Stomach (tissue), 9 donors: ENCODE results near the gene SH3YL1. TPM values are rescaled to one million over a fixed set of nuclear protein-coding genes. Genes with fewer than 3 reads are reported as not detected.

Source experiments
- DNase-seq, 2 donors: peaks; one replicate each; pipeline versions ENCODE4 v3.0.0 to v3.0.0-alpha.2; 2013 to 2019
- H3K27ac ChIP-seq, 5 donors: fragments of 200-600 bp in 4 of 5; sonication (generic) in 4 of 5; one replicate each; pipeline ENCODE4 v1.5.1; 2013 to 2019; ENCODE audit warnings: mild to moderate bottlenecking in 1 of 5, moderate library complexity in 1 of 5
- H3K27me3 ChIP-seq, 3 donors: fragments of 200-600 bp; sonication (generic); one replicate each; pipeline ENCODE4 v1.5.1; 2017 to 2019; ENCODE audit warnings: mixed run types in 1 of 3
- H3K36me3 ChIP-seq, 4 donors: fragments of 200-600 bp; sonication (generic); 1 replicate in 3 of 4; 2 replicates in 1 of 4; pipeline ENCODE4 v1.5.1; 2016 to 2019
- H3K4me1 ChIP-seq, 4 donors: fragments of 200-600 bp; sonication (generic); one replicate each; pipeline ENCODE4 v1.5.1; 2016 to 2019
- H3K4me3 ChIP-seq, 4 donors: fragments of 200-600 bp; sonication (generic) in 3 of 4; one replicate each; pipeline ENCODE4 v1.5.1; 2016 to 2019; ENCODE audit warnings: mild to moderate bottlenecking in 1 of 4
- H3K9me3 ChIP-seq, 4 donors: fragments of 200-600 bp; sonication (generic); one replicate each; pipeline ENCODE4 v1.5.1; 2016 to 2019
- CTCF ChIP-seq, 7 experiments: fragments of 450-650 bp in 4 of 7; fragments of 200-600 bp in 3 of 7; sonication (generic) in 3 of 7; IDR thresholded peaks; one replicate each; pipeline ENCODE4 v1.5.1; 2016 to 2019; ENCODE audit warnings: antibody characterized with exemption in 7 of 7, control low read depth in 2 of 7, mild to moderate bottlenecking in 1 of 7
- EP300 ChIP-seq: sonication (generic); formaldehyde crosslinking; IDR thresholded peaks from one replicate; pipeline ENCODE4 v1.6.1; 2017; ENCODE audit warnings: antibody characterized with exemption
- POLR2A ChIP-seq, 4 donors: fragments of 450-650 bp; IDR thresholded peaks; one replicate each; pipeline ENCODE4 v1.6.1; 2016; ENCODE audit warnings: antibody characterized with exemption in 4 of 4, control low read depth in 2 of 4, mild to moderate bottlenecking in 1 of 4, moderate library complexity in 1 of 4
- POLR2AphosphoS5 ChIP-seq, 3 donors: sonication (generic); formaldehyde crosslinking; IDR thresholded peaks; one replicate each; pipeline ENCODE4 v1.6.1; 2016; ENCODE audit warnings: antibody characterized with exemption in 3 of 3
- WGBS, 5 donors: extraction: QIAGEN DNeasy Blood & Tissue Kit in 3 of 5; methylation state at CpG; one replicate each; pipeline versions ENCODE4 v1.1.5 to v1.1.7; 2013 to 2018; 5-methylcytosine and 5-hydroxymethylcytosine counted together
- intact Hi-C: fragments of 100-400 bp; cut with DNase I; formaldehyde crosslinking; loops from one replicate; pipeline ENCODE4 v1.15.1; 2023; ENCODE audit warnings: low total_unique reads
- polyA plus RNA-seq, 3 donors: library from polyadenylated mRNA; stranded (reverse); fragments of 200-250 nt; gene quantifications; one replicate each; pipeline ENCODE4 v1.2.3, GENCODE V29; 2013
- total RNA-seq, 5 donors: library from RNA; depleted of rRNA; stranded (reverse); fragments of >200 nt; gene quantifications; one replicate each; pipeline versions ENCODE4 v1.1.0 to v1.2.3, GENCODE V29; 2014 to 2016
- donor health status: healthy with polysubstance abuse.
- donor health status: Bipolar disorder and iron deficiency.
- donor health status: healthy.

Gene SH3YL1
- total and polyA plus RNA-seq, 8 donors = 45.5 to 230 (median 143) TPM

- Histone ChIP-seq H3K4me1 (peaks cover 12 to 66% (median 43%) of the 10 kb centered on the region in 4 donors), H3K4me3 (no peak overlapping the region), H3K27ac (no peak overlapping the region), H3K27me3 (no peaks in the 10 kb centered on the region), H3K36me3 (peaks cover 0 to 46% (median 32%) of the 10 kb centered on the region in 4 donors), H3K9me3 (no peaks in the 10 kb centered on the region)
- intact Hi-C loops = no loop called here
- no peak for DNase-seq
- no peak for TF ChIP-seq POLR2AphosphoS5 (IDR thresholded peaks at IDR 0.05)
- TF ChIP-seq POLR2A (IDR thresholded peaks at IDR 0.05) = no peak
- TF ChIP-seq CTCF (IDR thresholded peaks at IDR 0.05) = no peak
- TF ChIP-seq EP300 = no peak
- 95 to 98% (median 96%) methylated on average over 4 of the region's 4 CpGs for WGBS, 5 donors
Measured at GRCh38 chr2:270861-271260, 7.0 kb upstream of the SH3YL1 start.

GRCh38 chr2:269356-270030 is 5.7 kb upstream of the SH3YL1 start:
- H3K36me3 ChIP-seq = peaks cover 0 to 35% (median 22%) of the 10 kb centered on the region in 4 donors
- DNase-seq = no peak
- no peak overlapping the region for H3K4me3 ChIP-seq
- no peaks in the 10 kb centered on the region for H3K9me3 ChIP-seq
- 55 to 70% (median 59%) methylated on average over 4 of the region's 4 CpGs for WGBS, 5 donors
- H3K27me3 ChIP-seq = no peaks in the 10 kb centered on the region
- peaks cover 17 to 74% (median 50%) of the 10 kb centered on the region in 4 donors for H3K4me1 ChIP-seq
- TF ChIP-seq CTCF (IDR thresholded peaks at IDR 0.05) (no peak), POLR2AphosphoS5 (IDR thresholded peaks at IDR 0.05) (no peak), POLR2A (IDR thresholded peaks at IDR 0.05) (no peak), EP300 (no peak)
- intact Hi-C loops = no loop called here
- H3K27ac ChIP-seq = no peak overlapping the region

GRCh38 chr2:268323-268722 is 4.5 kb upstream of the SH3YL1 start:
- DNase-seq = no peak
- TF ChIP-seq EP300 (no peak), POLR2A (IDR thresholded peaks at IDR 0.05) (no peak), CTCF (IDR thresholded peaks at IDR 0.05) (no peak), POLR2AphosphoS5 (IDR thresholded peaks at IDR 0.05) (no peak)
- Histone ChIP-seq H3K27me3 (no peaks in the 10 kb centered on the region), H3K4me1 (peaks cover 21 to 81% (median 57%) of the 10 kb centered on the region in 4 donors), H3K36me3 (peaks cover 0 to 25% (median 16%) of the 10 kb centered on the region in 4 donors), H3K27ac (no peak overlapping the region), H3K4me3 (no peak overlapping the region), H3K9me3 (no peaks in the 10 kb centered on the region)
- intact Hi-C loops = no loop called here

- intact Hi-C loops = no loop called here
- TF ChIP-seq POLR2A (IDR thresholded peaks at IDR 0.05) (peak in 2 of 4 donors; percentile 88), POLR2AphosphoS5 (IDR thresholded peaks at IDR 0.05) (peak; percentile 94 to 98 (median 96)), EP300 (no peak)
- H3K27ac ChIP-seq = peak within 1 kb of the TSS; percentile 92 to 97 (median 95)
- 0 to 1% (median 0%) methylated on average over 49 to 72 of the region's 73 CpGs for WGBS, 5 donors
- H3K4me3 ChIP-seq = peak within 1 kb of the TSS; percentile 61 to 93 (median 78)
- no peaks in the 10 kb centered on the region for H3K27me3 ChIP-seq
- H3K36me3 ChIP-seq = peaks cover 0 to 6% (median 2%) of the 10 kb centered on the region in 4 donors
- H3K9me3 ChIP-seq = no peaks in the 10 kb centered on the region
- peak; percentile 99 for DNase-seq
- peaks cover 39 to 80% (median 69%) of the 10 kb centered on the region in 4 donors for H3K4me1 ChIP-seq
Measured at GRCh38 chr2:264493-265468, 949 bp upstream of the SH3YL1 start, which contains the start of gene ACP1. ACP1 (plus strand) TSS chr2:264947; CDS start chr2:264965, 18 bp downstream.
